ENCODE results near the gene AMFR. TPM values are rescaled to one million over a fixed set of nuclear protein-coding genes. Genes with fewer than 3 reads are reported as not detected.

Gene AMFR
- total RNA-seq, 1 experiment from 2014 or later = 25.6 TPM

DNA sequence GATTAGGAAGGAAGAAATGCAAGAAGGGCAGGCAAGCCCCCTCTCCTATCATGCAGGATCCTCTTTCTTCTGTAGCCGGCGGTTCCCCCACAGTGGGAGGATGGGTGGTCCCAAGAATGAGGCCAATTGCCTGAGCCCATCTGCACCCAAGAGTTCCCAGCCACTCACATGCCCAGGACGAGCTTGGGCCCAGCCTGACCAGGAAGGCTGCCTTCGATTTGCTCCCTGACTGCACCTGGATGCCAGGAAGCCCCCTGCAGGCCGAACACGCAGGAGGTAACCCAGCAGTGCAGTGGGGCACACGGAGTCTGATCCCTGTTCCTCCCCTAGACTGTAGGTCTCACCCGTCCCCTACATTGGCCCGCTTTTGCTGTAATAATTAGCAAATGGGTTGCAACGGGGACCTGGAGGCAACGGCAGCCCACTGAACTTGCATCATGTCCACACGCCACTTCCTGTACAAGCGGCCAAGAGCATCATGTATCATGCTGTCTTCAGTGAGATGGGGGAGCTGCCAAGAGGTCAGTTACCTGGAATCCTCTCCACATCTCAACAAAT, 67.5 kb downstream of the AMFR start:
- H3K23me2 ChIP-seq (ENCODE audit: insufficient read length, low read depth, low read length, poor library complexity, severe bottlenecking) = no peaks in the 10 kb centered on the region
- DNase-seq = peak; percentile 78
- Mint-ChIP-seq H3K4me1 (peaks cover 26 to 41% of the 10 kb centered on the region in 2 experiments), H3K4me3 (no peak overlapping the region), H3K9me3 (no peaks in the 10 kb centered on the region), H3K27me3 (ENCODE audit: low read depth) (no peaks in the 10 kb centered on the region; the same call in 1 of the 2 replicates), H3K27ac (peak overlapping the region; percentile 40 to 78 (median 62); a peak in 5 of 7 replicates), H3K36me3 (ENCODE audit: insufficient read depth in 1 of 3, low read depth in 3 of 3) (peaks cover 5 to 7% (median 6%) of the 10 kb centered on the region in 3 experiments; a peak in 6 of 7 replicates)
- no peak overlapping the region for H3T11ph ChIP-seq (ENCODE audit: low read length)
- no peak overlapping the region for H2BK15ac ChIP-seq (ENCODE audit: low read depth, low read length)
- H2BK5ac ChIP-seq (ENCODE audit: insufficient read length, low read length) = no peak overlapping the region
- H2AFZ ChIP-seq (ENCODE audit: low read length) = no peak overlapping the region
- H3K27ac ChIP-seq (ENCODE audit: insufficient read length, low read depth, low read length) = no peak overlapping the region
- H3K4me1 ChIP-seq (ENCODE audit: insufficient read depth, low read length) = no peaks in the 10 kb centered on the region; the same call in 1 of the 2 replicates
- no peak overlapping the region for H3K4ac ChIP-seq (ENCODE audit: low read depth, low read length)
- no peak overlapping the region for H3K56ac ChIP-seq (ENCODE audit: insufficient read length, low read depth, low read length)
- H2BK120ac ChIP-seq (ENCODE audit: low read depth, low read length, poor library complexity, severe bottlenecking) = no peak overlapping the region
- H3K4me2 ChIP-seq (ENCODE audit: insufficient read depth, insufficient read length, low read length) = no peak overlapping the region
- WGBS (ENCODE audit: extremely low coverage, insufficient read length, low lambda C conversion rate) = no CpG with 5 or more reads among the region's 13 CpGs
- no peak overlapping the region; the same call in 1 of the 2 replicates for H3K14ac ChIP-seq (ENCODE audit: insufficient read depth, low read length)
- no peak overlapping the region for H2BK12ac ChIP-seq (ENCODE audit: insufficient read length, low read depth, low read length)
- no peak overlapping the region for H2AK5ac ChIP-seq (ENCODE audit: insufficient read length, low read length)
- H3K23ac ChIP-seq (ENCODE audit: insufficient read length, low read depth, low read length) = no peak overlapping the region
- H3K9ac ChIP-seq (ENCODE audit: extremely low read depth, insufficient read length, low read length) = no peak overlapping the region
- H4K91ac ChIP-seq (ENCODE audit: insufficient read length, low read depth, low read length) = no peak overlapping the region
- H4K8ac ChIP-seq (replicated peaks; ENCODE audit: insufficient read length, low read depth, low read length) = no peak overlapping the region
- H2BK20ac ChIP-seq (ENCODE audit: low read depth, low read length, poor library complexity, severe bottlenecking) = no peak overlapping the region
- no peak overlapping the region for H4K5ac ChIP-seq (ENCODE audit: insufficient read length, low read depth, low read length)
- TF ChIP-seq, protein P1, sequence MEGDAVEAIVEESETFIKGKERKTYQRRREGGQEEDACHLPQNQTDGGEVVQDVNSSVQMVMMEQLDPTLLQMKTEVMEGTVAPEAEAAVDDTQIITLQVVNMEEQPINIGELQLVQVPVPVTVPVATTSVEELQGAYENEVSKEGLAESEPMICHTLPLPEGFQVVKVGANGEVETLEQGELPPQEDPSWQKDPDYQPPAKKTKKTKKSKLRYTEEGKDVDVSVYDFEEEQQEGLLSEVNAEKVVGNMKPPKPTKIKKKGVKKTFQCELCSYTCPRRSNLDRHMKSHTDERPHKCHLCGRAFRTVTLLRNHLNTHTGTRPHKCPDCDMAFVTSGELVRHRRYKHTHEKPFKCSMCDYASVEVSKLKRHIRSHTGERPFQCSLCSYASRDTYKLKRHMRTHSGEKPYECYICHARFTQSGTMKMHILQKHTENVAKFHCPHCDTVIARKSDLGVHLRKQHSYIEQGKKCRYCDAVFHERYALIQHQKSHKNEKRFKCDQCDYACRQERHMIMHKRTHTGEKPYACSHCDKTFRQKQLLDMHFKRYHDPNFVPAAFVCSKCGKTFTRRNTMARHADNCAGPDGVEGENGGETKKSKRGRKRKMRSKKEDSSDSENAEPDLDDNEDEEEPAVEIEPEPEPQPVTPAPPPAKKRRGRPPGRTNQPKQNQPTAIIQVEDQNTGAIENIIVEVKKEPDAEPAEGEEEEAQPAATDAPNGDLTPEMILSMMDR (conservative IDR thresholded peaks at IDR 0.05) = peak; percentile 53; the same call in 2 of the 3 replicates
- H3K79me1 ChIP-seq (ENCODE audit: insufficient read depth, low read depth, low read length, poor library complexity, severe bottlenecking) = no peaks in the 10 kb centered on the region
- no peak overlapping the region for H3K18ac ChIP-seq (ENCODE audit: insufficient read length, low read depth, low read length)
- H4K20me1 ChIP-seq (ENCODE audit: control insufficient read depth, insufficient read depth, insufficient read length) = no peaks in the 10 kb centered on the region
- no peaks in the 10 kb centered on the region for H3K27me3 ChIP-seq (ENCODE audit: insufficient read depth, low read length)
- no peaks in the 10 kb centered on the region for H3K9me3 ChIP-seq (ENCODE audit: control insufficient read depth, low read depth, low read length)
- no peaks in the 10 kb centered on the region for H3K79me2 ChIP-seq (ENCODE audit: insufficient read depth, low read length)
